Vagina (tissue), 2 donors: Measurements from ENCODE around the gene BCR. TPM values are rescaled to one million over a fixed set of nuclear protein-coding genes. Genes with fewer than 3 reads are reported as not detected.
A peak's percentile ranks its signal among the peaks of the same experiment; 100 is the strongest.

Experiments used
- DNase-seq, 2 donors: peaks; one replicate each; pipeline ENCODE4 v3.0.0-alpha.2; 2017; ENCODE audit errors: extremely low spot score in 2 of 2
- H3K27ac ChIP-seq: fragments of 200-600 bp; sonication (generic); one replicate; pipeline ENCODE4 v1.5.1; 2019
- H3K27me3 ChIP-seq: fragments of 200-600 bp; sonication (generic); one replicate; pipeline ENCODE4 v1.5.1; 2019
- H3K36me3 ChIP-seq, 2 donors: fragments of 200-600 bp; sonication (generic); one replicate each; pipeline ENCODE4 v1.5.1; 2017 to 2019
- H3K4me1 ChIP-seq: fragments of 200-600 bp; sonication (generic); one replicate; pipeline ENCODE4 v1.5.1; 2019
- H3K4me3 ChIP-seq, 2 donors: fragments of 200-600 bp; sonication (generic); 1 replicate in 1 of 2; 2 replicates in 1 of 2; pipeline ENCODE4 v1.5.1; 2016 to 2019
- H3K9me3 ChIP-seq: fragments of 200-600 bp; sonication (generic); one replicate; pipeline ENCODE4 v1.5.1; 2019
- POLR2A ChIP-seq, 2 donors: fragments of 450-650 bp; IDR thresholded peaks; one replicate each; pipeline ENCODE4 v1.6.1; 2017; ENCODE audit warnings: antibody characterized with exemption in 2 of 2, mild to moderate bottlenecking in 2 of 2, moderate library complexity in 2 of 2
- POLR2AphosphoS5 ChIP-seq, 2 donors: sonication (generic); formaldehyde crosslinking; IDR thresholded peaks; one replicate each; pipeline ENCODE4 v1.9.0; 2017; ENCODE audit warnings: antibody characterized with exemption in 2 of 2, mild to moderate bottlenecking in 2 of 2, low read depth in 1 of 2; ENCODE audit not compliant: insufficient read depth in 1 of 2
- intact Hi-C: fragments of 100-400 bp; cut with DNase I; formaldehyde crosslinking; loops from one replicate; pipeline ENCODE4 v1.15.1; 2023
- total RNA-seq: library from RNA; depleted of rRNA; stranded (reverse); fragments of >200 nt; gene quantifications from one replicate; pipeline ENCODE4 v1.2.3, GENCODE V29; 2016
- TF ChIP-seq, protein P1 (sequence below), 3 experiments: fragments of 450-650 bp in 2 of 3; fragments of 200-600 bp in 1 of 3; sonication (generic) in 1 of 3; IDR thresholded peaks; one replicate each; pipeline ENCODE4 v1.5.1; 2017 to 2019; ENCODE audit warnings: antibody characterized with exemption in 3 of 3, mild to moderate bottlenecking in 2 of 3, moderate library complexity in 2 of 3

Gene BCR
- total RNA-seq, 1 donor from 2014 or later = 52.5 TPM

DNA sequence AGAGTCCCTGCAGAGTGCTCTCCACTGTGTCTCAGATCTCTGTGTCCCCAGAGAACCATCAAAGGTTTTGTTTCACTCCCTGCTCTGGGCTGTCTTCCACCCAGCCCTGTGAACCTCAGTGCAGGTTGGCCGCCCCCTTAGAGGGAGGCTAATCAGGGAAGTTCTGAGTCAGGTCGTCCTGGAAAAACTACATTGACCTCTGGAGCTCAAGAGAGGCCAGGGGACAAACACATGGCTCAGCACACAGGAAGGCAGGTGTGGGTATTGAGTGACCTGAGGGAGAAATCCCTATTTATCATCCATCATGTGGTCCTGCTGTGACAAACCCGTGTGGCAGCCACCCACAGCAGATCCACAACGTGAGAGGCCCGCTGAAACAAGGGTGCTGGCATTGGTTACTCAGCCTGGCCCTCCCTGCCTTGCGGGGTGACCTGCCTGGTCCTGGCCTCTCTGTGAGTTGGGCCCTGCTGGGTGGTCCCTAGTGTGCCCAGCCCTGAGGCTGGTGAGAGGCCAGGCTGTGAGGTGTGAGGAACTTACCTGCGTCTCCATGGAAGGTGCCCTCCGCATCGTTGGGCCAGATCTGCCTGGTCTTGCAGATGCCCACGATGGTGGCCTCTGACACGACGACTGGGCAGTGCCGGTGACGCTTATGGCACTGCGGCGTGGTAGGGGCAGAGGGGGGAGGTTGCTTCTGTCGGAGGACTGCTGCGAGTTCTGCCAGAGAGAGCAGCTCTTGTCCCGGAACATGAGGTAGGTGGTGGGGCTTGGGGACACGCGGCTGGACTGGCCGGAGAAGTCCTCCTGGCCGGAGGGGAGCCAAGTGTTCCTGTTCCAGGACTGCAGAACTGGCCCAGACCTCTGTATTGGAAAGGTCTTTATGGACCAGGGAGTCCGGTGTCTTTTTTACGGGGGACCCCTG lies 669 bp upstream of the BCR start:
- TF ChIP-seq POLR2A (IDR thresholded peaks at IDR 0.05) = no peak
- TF ChIP-seq, protein P1, sequence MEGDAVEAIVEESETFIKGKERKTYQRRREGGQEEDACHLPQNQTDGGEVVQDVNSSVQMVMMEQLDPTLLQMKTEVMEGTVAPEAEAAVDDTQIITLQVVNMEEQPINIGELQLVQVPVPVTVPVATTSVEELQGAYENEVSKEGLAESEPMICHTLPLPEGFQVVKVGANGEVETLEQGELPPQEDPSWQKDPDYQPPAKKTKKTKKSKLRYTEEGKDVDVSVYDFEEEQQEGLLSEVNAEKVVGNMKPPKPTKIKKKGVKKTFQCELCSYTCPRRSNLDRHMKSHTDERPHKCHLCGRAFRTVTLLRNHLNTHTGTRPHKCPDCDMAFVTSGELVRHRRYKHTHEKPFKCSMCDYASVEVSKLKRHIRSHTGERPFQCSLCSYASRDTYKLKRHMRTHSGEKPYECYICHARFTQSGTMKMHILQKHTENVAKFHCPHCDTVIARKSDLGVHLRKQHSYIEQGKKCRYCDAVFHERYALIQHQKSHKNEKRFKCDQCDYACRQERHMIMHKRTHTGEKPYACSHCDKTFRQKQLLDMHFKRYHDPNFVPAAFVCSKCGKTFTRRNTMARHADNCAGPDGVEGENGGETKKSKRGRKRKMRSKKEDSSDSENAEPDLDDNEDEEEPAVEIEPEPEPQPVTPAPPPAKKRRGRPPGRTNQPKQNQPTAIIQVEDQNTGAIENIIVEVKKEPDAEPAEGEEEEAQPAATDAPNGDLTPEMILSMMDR (IDR thresholded peaks at IDR 0.05) = no peak
- peak in 1 of 2 donors; percentile 45 for TF ChIP-seq POLR2AphosphoS5 (IDR thresholded peaks at IDR 0.05; ENCODE audit: insufficient read depth in 1 of 2, low read depth in 1 of 2)
- intact Hi-C loops = loop anchor here (1.0 to 5.0 kb wide), 2 partner anchors 102 to 198 kb away; no protein-coding TSS in a partner anchor
- Histone ChIP-seq H3K27ac (peak overlapping the region; percentile 83), H3K9me3 (no peaks in the 10 kb centered on the region), H3K27me3 (no peaks in the 10 kb centered on the region), H3K4me1 (peaks cover 57% of the 10 kb centered on the region), H3K36me3 (no peaks in the 10 kb centered on the region), H3K4me3 (peak overlapping the region; percentile 59 to 82)
- no peak for DNase-seq

DNA sequence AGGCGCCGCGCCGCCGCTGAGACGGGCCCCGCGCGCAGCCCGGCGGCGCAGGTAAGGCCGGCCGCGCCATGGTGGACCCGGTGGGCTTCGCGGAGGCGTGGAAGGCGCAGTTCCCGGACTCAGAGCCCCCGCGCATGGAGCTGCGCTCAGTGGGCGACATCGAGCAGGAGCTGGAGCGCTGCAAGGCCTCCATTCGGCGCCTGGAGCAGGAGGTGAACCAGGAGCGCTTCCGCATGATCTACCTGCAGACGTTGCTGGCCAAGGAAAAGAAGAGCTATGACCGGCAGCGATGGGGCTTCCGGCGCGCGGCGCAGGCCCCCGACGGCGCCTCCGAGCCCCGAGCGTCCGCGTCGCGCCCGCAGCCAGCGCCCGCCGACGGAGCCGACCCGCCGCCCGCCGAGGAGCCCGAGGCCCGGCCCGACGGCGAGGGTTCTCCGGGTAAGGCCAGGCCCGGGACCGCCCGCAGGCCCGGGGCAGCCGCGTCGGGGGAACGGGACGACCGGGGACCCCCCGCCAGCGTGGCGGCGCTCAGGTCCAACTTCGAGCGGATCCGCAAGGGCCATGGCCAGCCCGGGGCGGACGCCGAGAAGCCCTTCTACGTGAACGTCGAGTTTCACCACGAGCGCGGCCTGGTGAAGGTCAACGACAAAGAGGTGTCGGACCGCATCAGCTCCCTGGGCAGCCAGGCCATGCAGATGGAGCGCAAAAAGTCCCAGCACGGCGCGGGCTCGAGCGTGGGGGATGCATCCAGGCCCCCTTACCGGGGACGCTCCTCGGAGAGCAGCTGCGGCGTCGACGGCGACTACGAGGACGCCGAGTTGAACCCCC lies 798 bp downstream of the BCR start:
- H3K4me3 ChIP-seq = peak overlapping the region; percentile 59 to 82
- no peak for TF ChIP-seq POLR2A (IDR thresholded peaks at IDR 0.05)
- TF ChIP-seq POLR2AphosphoS5 (IDR thresholded peaks at IDR 0.05; ENCODE audit: insufficient read depth in 1 of 2, low read depth in 1 of 2) = no peak
- TF ChIP-seq, protein P1 (IDR thresholded peaks at IDR 0.05) = no peak
- no peak for DNase-seq
- peak overlapping the region; percentile 58 for H3K27ac ChIP-seq
- intact Hi-C loops = loop anchor here (1.0 kb wide), 1 partner anchor 100 kb away; no protein-coding TSS in a partner anchor
- H3K4me1 ChIP-seq = peaks cover 62% of the 10 kb centered on the region
- no peaks in the 10 kb centered on the region for H3K9me3 ChIP-seq
- no peaks in the 10 kb centered on the region for H3K36me3 ChIP-seq
- no peaks in the 10 kb centered on the region for H3K27me3 ChIP-seq

DNA sequence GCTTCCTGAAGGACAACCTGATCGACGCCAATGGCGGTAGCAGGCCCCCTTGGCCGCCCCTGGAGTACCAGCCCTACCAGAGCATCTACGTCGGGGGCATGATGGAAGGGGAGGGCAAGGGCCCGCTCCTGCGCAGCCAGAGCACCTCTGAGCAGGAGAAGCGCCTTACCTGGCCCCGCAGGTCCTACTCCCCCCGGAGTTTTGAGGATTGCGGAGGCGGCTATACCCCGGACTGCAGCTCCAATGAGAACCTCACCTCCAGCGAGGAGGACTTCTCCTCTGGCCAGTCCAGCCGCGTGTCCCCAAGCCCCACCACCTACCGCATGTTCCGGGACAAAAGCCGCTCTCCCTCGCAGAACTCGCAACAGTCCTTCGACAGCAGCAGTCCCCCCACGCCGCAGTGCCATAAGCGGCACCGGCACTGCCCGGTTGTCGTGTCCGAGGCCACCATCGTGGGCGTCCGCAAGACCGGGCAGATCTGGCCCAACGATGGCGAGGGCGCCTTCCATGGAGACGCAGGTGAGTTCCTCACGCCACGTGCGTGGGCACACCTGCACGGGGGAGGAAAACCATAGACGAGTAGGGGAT lies 1.5 kb downstream of the BCR start:
- no peak for TF ChIP-seq POLR2AphosphoS5 (IDR thresholded peaks at IDR 0.05; ENCODE audit: insufficient read depth in 1 of 2, low read depth in 1 of 2)
- intact Hi-C loops = no loop called here
- H3K9me3 ChIP-seq = no peaks in the 10 kb centered on the region
- H3K27ac ChIP-seq = peak overlapping the region; percentile 58
- H3K36me3 ChIP-seq = no peaks in the 10 kb centered on the region
- H3K4me1 ChIP-seq = peaks cover 62% of the 10 kb centered on the region
- no peaks in the 10 kb centered on the region for H3K27me3 ChIP-seq
- H3K4me3 ChIP-seq = peak overlapping the region; percentile 59 to 82
- no peak for DNase-seq

DNA sequence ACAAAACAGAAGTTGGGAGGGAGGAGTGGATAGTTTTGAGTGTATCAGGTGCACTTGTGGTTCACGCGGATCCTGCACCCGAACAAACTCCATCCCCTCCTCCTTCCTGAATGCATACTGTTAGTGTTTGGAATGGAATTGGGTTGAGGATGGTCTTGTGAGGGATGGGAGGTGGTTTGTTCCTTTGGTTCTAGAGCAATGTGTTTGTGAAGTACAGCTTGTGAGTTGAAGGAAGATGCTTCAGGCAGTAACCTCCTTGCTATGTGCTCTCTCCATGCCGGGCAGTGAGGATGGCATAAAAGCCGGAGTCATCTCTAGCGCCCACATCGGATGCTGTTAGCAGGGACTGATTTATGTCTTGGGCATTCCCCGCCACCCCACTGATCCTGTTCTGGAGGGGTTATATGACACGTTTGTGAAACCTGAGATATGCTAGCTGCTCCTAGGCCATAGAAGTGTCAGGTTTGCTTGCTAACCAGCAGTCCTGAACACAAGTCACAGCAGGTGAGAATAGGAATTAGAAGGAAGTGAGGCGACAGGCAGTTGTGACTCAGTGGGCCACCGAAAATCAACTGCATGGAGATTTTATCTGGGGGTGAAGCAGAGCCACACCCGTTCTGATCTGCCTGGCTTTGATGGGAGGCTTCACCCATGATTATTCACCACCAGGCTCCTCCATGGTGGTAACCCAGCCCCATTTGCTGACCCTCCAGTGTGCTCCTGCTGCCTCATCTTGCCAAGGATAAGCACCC lies 2.2 kb downstream of the BCR start:
- Histone ChIP-seq H3K4me1 (peaks cover 64% of the 10 kb centered on the region), H3K27ac (peak overlapping the region; percentile 58)
- intact Hi-C loops = no loop called here

More for the DNA sequence above, 2.2 kb downstream of the BCR start:
- Histone ChIP-seq H3K9me3 (no peaks in the 10 kb centered on the region), H3K36me3 (no peaks in the 10 kb centered on the region), H3K4me3 (peak overlapping the region; percentile 59 to 82), H3K27me3 (no peaks in the 10 kb centered on the region)
- no peak for TF ChIP-seq POLR2AphosphoS5 (IDR thresholded peaks at IDR 0.05; ENCODE audit: insufficient read depth in 1 of 2, low read depth in 1 of 2)
- no peak for TF ChIP-seq POLR2A (IDR thresholded peaks at IDR 0.05)
- TF ChIP-seq, protein P1 (IDR thresholded peaks at IDR 0.05) = no peak
- DNase-seq = no peak
